ENCODE results near the gene CISD2.
"Not testable (repeated sequence)": the region's sequence is repeated elsewhere in the genome, so short reads cannot be mapped to it uniquely, and the experiment has no call there.

The CISD2 gene

GRCh38 chr4:102935716-102936115 is 66.9 kb downstream of the CISD2 start:
- DNase-seq (ENCODE audit: low read depth), result no peak
- TF ChIP-seq CTCF (IDR thresholded peaks at IDR 0.05; ENCODE audit: control insufficient read depth, insufficient read depth, low read depth, low read length, missing control alignments), result no peak
- H3K4me3 ChIP-seq (ENCODE audit: control insufficient read depth, low read depth, low read length), result no peak overlapping the region

DNA sequence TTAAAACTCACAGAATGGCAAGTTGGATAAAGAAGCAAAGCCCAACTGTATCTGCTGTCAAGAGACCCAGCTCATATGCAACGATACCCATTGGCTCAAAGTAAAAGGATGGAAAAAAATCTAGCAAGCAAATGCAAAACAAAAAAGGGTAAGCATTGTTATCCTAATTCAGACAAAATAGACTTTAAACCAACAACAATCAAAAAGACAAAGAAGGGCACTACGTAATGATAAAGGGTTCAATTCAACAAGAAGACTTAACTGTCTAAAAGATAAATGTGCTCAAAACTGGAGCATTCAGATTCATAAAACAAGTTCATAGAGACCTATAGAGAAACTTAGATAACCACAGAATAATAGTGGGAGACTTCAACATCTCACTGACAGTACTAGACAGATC is 69.3 kb downstream of the CISD2 start:
- DNase-seq (ENCODE audit: low read depth); H3K4me3 ChIP-seq (ENCODE audit: control insufficient read depth, low read depth, low read length): not testable (repeated sequence)

Data from AG09309 (cell line).